H1 (cell line): ENCODE measurements around the gene TAPT1. TPM values are rescaled to one million over a fixed set of nuclear protein-coding genes. Genes with fewer than 3 reads are reported as not detected.

Experiments used
- CTCF ChIA-PET: fragments of 300-600 bp; sonication (Branson Sonifier 250); formaldehyde crosslinking; loops from one replicate; lab custom pipeline; 2021; ENCODE audit not compliant: partially characterized antibody; lab: Charles Lee
- POLR2A ChIA-PET: fragments of 300-600 bp; sonication (Branson Sonifier 250); formaldehyde crosslinking; loops from one replicate; lab custom pipeline; 2021; ENCODE audit warnings: inconsistent platforms; ENCODE audit not compliant: partially characterized antibody; lab: Charles Lee
- DNase-seq, 2 experiments: peaks; one replicate each; pipeline versions ENCODE4 v3.0.0 to v3.0.0-alpha.2; 2010 to 2022; ENCODE audit warnings: low spot score in 2 of 2, low read depth in 1 of 2, mixed read lengths in 1 of 2
- FAIRE-seq: peaks from 2 replicates; lab custom pipeline; 2011; peaks lifted over from hg19 to GRCh38; lab: Jason Lieb, UNC
- H2AFZ ChIP-seq: 2 replicates; pipeline ENCODE4 v1.8.1; 2012; ENCODE audit warnings: low read length, inconsistent platforms
- H2AK5ac ChIP-seq: 2 replicates; pipeline ENCODE4 v1.6.1; 2013; ENCODE audit warnings: low read depth, low read length
- H2BK120ac ChIP-seq: replicated peaks from 2 replicates; pipeline ENCODE3; 2013; ENCODE audit warnings: low read depth, low read length, inconsistent platforms
- H2BK12ac ChIP-seq: 2 replicates; pipeline ENCODE4 v1.6.1; 2013; ENCODE audit warnings: low read depth, low read length
- H2BK15ac ChIP-seq: 2 replicates; pipeline ENCODE4 v1.6.1; 2013; ENCODE audit warnings: low read length
- H2BK20ac ChIP-seq: 2 replicates; pipeline ENCODE4 v1.6.1; 2013; ENCODE audit warnings: low read length
- H2BK5ac ChIP-seq: 2 replicates; pipeline ENCODE4 v1.6.1; 2013; ENCODE audit warnings: low read depth, low read length
- H3K14ac ChIP-seq: 2 replicates; pipeline ENCODE4 v1.6.1; 2013; ENCODE audit warnings: inconsistent platforms; ENCODE audit not compliant: insufficient read length
- H3K18ac ChIP-seq: 2 replicates; pipeline ENCODE4 v1.6.1; 2013; ENCODE audit warnings: low read length; ENCODE audit errors: extremely low read depth
- H3K23ac ChIP-seq: 2 replicates; pipeline ENCODE4 v1.6.1; 2013; ENCODE audit warnings: inconsistent platforms; ENCODE audit not compliant: insufficient read length
- H3K23me2 ChIP-seq: 2 replicates; pipeline ENCODE4 v1.6.1; 2013; ENCODE audit warnings: low read depth, low read length
- H3K27ac ChIP-seq: 2 replicates; pipeline ENCODE4 v1.6.1; 2011; ENCODE audit warnings: low read depth, low read length, inconsistent platforms
- H3K27me3 ChIP-seq, 4 experiments: replicated peaks in 1 of 4; 1 replicate in 1 of 4; 2 replicates in 3 of 4; pipeline versions ENCODE4 v1.6.1 to v1.8.1; 2011 to 2013; ENCODE audit warnings: low read length in 3 of 4, mild to moderate bottlenecking in 3 of 4, inconsistent platforms in 2 of 4, mixed read lengths in 2 of 4, moderate library complexity in 1 of 4; ENCODE audit not compliant: control insufficient read depth in 3 of 4, insufficient read depth in 3 of 4; ENCODE audit errors: extremely low read depth in 1 of 4
- H3K36me3 ChIP-seq, 4 experiments: 2 replicates each; pipeline versions ENCODE4 v1.6.1 to v1.8.1; 2011 to 2013; ENCODE audit warnings: mild to moderate bottlenecking in 4 of 4, low read length in 3 of 4, moderate library complexity in 2 of 4, control low read depth in 1 of 4, inconsistent platforms in 1 of 4; ENCODE audit not compliant: insufficient read depth in 4 of 4, control insufficient read depth in 2 of 4
- H3K4ac ChIP-seq: replicated peaks from 2 replicates; pipeline ENCODE3; 2013; ENCODE audit warnings: low read length, low read depth, mixed read lengths, inconsistent platforms; ENCODE audit not compliant: insufficient read length
- H3K4me1 ChIP-seq, 4 experiments: replicated peaks in 1 of 4; 1 replicate in 1 of 4; 2 replicates in 3 of 4; pipeline versions ENCODE4 v1.6.1 to v1.8.1; 2011 to 2013; ENCODE audit warnings: low read length in 3 of 4, inconsistent platforms in 2 of 4, mixed read lengths in 1 of 4; ENCODE audit not compliant: insufficient read depth in 4 of 4, control insufficient read depth in 3 of 4
- H3K4me2 ChIP-seq, 2 experiments: 2 replicates each; pipeline versions ENCODE4 v1.6.1 to v1.8.1; 2011 to 2013; ENCODE audit warnings: low read depth in 2 of 2, low read length in 2 of 2, control low read depth in 1 of 2, inconsistent platforms in 1 of 2, mild to moderate bottlenecking in 1 of 2; ENCODE audit not compliant: insufficient read depth in 1 of 2
- H3K4me3 ChIP-seq, 4 experiments: fragments of 200-600, 300-600 bp in 1 of 4; sonication (generic), shearing (Covaris generic), sonication (Bioruptor Twin) in 1 of 4; 2 replicates each; pipeline versions ENCODE4 v1.5.1 to v1.8.1; 2011 to 2016; ENCODE audit warnings: low read length in 4 of 4, low read depth in 3 of 4, control low read depth in 2 of 4, inconsistent platforms in 2 of 4, mild to moderate bottlenecking in 2 of 4, mixed read lengths in 1 of 4, moderate library complexity in 1 of 4; ENCODE audit not compliant: insufficient read depth in 2 of 4; ENCODE audit errors: extremely low read depth in 1 of 4
- H3K56ac ChIP-seq: replicated peaks from 2 replicates; pipeline ENCODE3; 2013; ENCODE audit warnings: low read depth, mild to moderate bottlenecking, mixed read lengths, low read length, inconsistent platforms; ENCODE audit not compliant: insufficient read length
- H3K79me1 ChIP-seq: 2 replicates; pipeline ENCODE4 v1.6.1; 2013; ENCODE audit warnings: low read depth, low read length, control low read depth
- H3K79me2 ChIP-seq, 2 experiments: 2 replicates each; pipeline versions ENCODE4 v1.6.1 to v1.8.1; 2012 to 2013; ENCODE audit warnings: low read length in 2 of 2, mild to moderate bottlenecking in 2 of 2, inconsistent platforms in 1 of 2; ENCODE audit not compliant: insufficient read depth in 2 of 2, control insufficient read depth in 1 of 2
- H3K9ac ChIP-seq, 4 experiments: replicated peaks in 1 of 4; 1 replicate in 1 of 4; 2 replicates in 3 of 4; pipeline versions ENCODE4 v1.6.1 to v1.8.1; 2011 to 2013; ENCODE audit warnings: low read depth in 3 of 4, low read length in 3 of 4, control low read depth in 2 of 4, mild to moderate bottlenecking in 2 of 4, moderate library complexity in 2 of 4, inconsistent platforms in 1 of 4; ENCODE audit errors: extremely low read depth in 1 of 4
- H3K9me3 ChIP-seq, 2 experiments: 2 replicates each; pipeline versions ENCODE4 v1.6.1 to v1.8.1; 2012 to 2013; ENCODE audit warnings: mild to moderate bottlenecking in 2 of 2, moderate library complexity in 2 of 2, control low read depth in 1 of 2, inconsistent platforms in 1 of 2, low read depth in 1 of 2, low read length in 1 of 2, mixed read lengths in 1 of 2; ENCODE audit not compliant: insufficient read depth in 2 of 2
- H4K20me1 ChIP-seq, 2 experiments: replicated peaks in 1 of 2; 2 replicates each; pipeline versions ENCODE3 to v1.8.1; 2011 to 2013; ENCODE audit warnings: inconsistent platforms in 2 of 2, low read length in 2 of 2, mild to moderate bottlenecking in 1 of 2; ENCODE audit not compliant: insufficient read depth in 2 of 2, control insufficient read depth in 1 of 2
- H4K5ac ChIP-seq: 2 replicates; pipeline ENCODE4 v1.6.1; 2013; ENCODE audit warnings: low read length, low read depth, mixed read lengths, inconsistent platforms; ENCODE audit not compliant: insufficient read length
- H4K8ac ChIP-seq: 2 replicates; pipeline ENCODE4 v1.8.0; 2013; ENCODE audit warnings: mild to moderate bottlenecking, moderate library complexity, low read length, inconsistent platforms; ENCODE audit not compliant: insufficient read depth; ENCODE audit errors: extremely low read depth
- H4K91ac ChIP-seq: replicated peaks from 2 replicates; pipeline ENCODE3; 2013; ENCODE audit warnings: low read length, mixed read lengths, inconsistent platforms; ENCODE audit not compliant: insufficient read length
- EP300 ChIP-seq, 2 experiments: IDR thresholded peaks; 1 replicate in 1 of 2; 2 replicates in 1 of 2; pipeline ENCODE4 v1.6.1; 2011 to 2012; ENCODE audit warnings: low read depth in 2 of 2, low read length in 2 of 2, mild to moderate bottlenecking in 2 of 2, borderline replicate concordance in 1 of 2, inconsistent platforms in 1 of 2, moderate library complexity in 1 of 2
- NRF1 ChIP-seq: IDR thresholded peaks from 2 replicates; pipeline ENCODE4 v1.6.1; 2011; ENCODE audit warnings: mild to moderate bottlenecking, low read depth, low read length, improper control_type of control experiment
- WGBS, 2 experiments: shearing (Covaris generic) in 1 of 2; methylation state at CpG; one replicate each; pipeline versions ENCODE4 v1.1.6 to v1.1.7; 2013 to 2015; ENCODE audit warnings: low lambda C conversion rate in 2 of 2, mixed read lengths in 2 of 2, inconsistent platforms in 1 of 2, low coverage in 1 of 2, missing lambda C conversion rate in 1 of 2; ENCODE audit not compliant: insufficient replicate concordance in 2 of 2, insufficient coverage in 1 of 2, insufficient read length in 1 of 2; ENCODE audit errors: extremely low coverage in 1 of 2, missing lambda C conversion rate in 1 of 2; 5-methylcytosine and 5-hydroxymethylcytosine counted together
- polyA plus RNA-seq, 7 experiments: library from polyadenylated mRNA; depleted of rRNA in 3 of 7; stranded (reverse) in 5 of 7; unstranded in 2 of 7; fragments of >200 nt in 5 of 7; fragments of 200-250 nt in 2 of 7; gene quantifications; 1 replicate in 5 of 7; 2 replicates in 1 of 7; 4 replicates in 1 of 7; pipeline versions ENCODE4 v1.2.1 to v1.2.3, GENCODE V29; 2011 to 2013; ENCODE audit warnings: missing spikeins in 2 of 7, mixed read lengths in 2 of 7
- total RNA-seq: library from RNA; stranded (reverse); fragmentation: NEBNext Ultra II Directional; extraction: Animal tissue kit (Norgen Biotek cat#: 25700); gene quantifications from 2 replicates; pipeline ENCODE4 v1.2.1, GENCODE V29; 2021
- TF ChIP-seq, protein P1 (sequence below), 3 experiments: IDR thresholded peaks; 1 replicate in 2 of 3; 2 replicates in 1 of 3; pipeline versions ENCODE4 v1.5.1 to v1.6.1; 2011; ENCODE audit warnings: low read length in 3 of 3, mild to moderate bottlenecking in 3 of 3, inconsistent platforms in 2 of 3, low read depth in 1 of 3, moderate library complexity in 1 of 3; ENCODE audit not compliant: insufficient read depth in 1 of 3; ENCODE audit errors: control extremely low read depth in 1 of 3

The TAPT1 gene
- total and polyA plus RNA-seq, 2 of the 8 experiments (the other 6 are each of a cell fraction or from before 2014, with no cell fraction given) = 4.2 to 15.3 TPM

GRCh38 chr4:16110661-16111290 is 115.5 kb downstream of the TAPT1 start:
- H3K4ac ChIP-seq = no peak overlapping the region
- 92% methylated on average over 3 of the region's 3 CpGs; no CpG with 5 or more reads in 1 of the 2 experiments for WGBS, 2 experiments
- H4K8ac ChIP-seq = no peak overlapping the region
- no peak overlapping the region for H3K27ac ChIP-seq
- ChIA-PET CTCF (interaction anchor here (0.6 to 0.8 kb wide), 2 partner anchors 77 to 302 kb away, joined by 3 to 4 read pairs; no protein-coding TSS in a partner anchor), POLR2A (no interaction called here)
- no peak overlapping the region for H2AK5ac ChIP-seq
- H3K4me2 ChIP-seq = no peak overlapping the region
- H3K4me1 ChIP-seq = no peaks in the 10 kb centered on the region
- H4K91ac ChIP-seq = no peak overlapping the region
- no peak overlapping the region for H2BK120ac ChIP-seq
- H3K14ac ChIP-seq = no peak overlapping the region
- H3K36me3 ChIP-seq = no peaks in the 10 kb centered on the region
- no peak overlapping the region for H3K4me3 ChIP-seq
- H2BK5ac ChIP-seq = no peak overlapping the region
- H3K9me3 ChIP-seq = no peaks in the 10 kb centered on the region
- no peak overlapping the region for H4K5ac ChIP-seq
- TF ChIP-seq, protein P1, sequence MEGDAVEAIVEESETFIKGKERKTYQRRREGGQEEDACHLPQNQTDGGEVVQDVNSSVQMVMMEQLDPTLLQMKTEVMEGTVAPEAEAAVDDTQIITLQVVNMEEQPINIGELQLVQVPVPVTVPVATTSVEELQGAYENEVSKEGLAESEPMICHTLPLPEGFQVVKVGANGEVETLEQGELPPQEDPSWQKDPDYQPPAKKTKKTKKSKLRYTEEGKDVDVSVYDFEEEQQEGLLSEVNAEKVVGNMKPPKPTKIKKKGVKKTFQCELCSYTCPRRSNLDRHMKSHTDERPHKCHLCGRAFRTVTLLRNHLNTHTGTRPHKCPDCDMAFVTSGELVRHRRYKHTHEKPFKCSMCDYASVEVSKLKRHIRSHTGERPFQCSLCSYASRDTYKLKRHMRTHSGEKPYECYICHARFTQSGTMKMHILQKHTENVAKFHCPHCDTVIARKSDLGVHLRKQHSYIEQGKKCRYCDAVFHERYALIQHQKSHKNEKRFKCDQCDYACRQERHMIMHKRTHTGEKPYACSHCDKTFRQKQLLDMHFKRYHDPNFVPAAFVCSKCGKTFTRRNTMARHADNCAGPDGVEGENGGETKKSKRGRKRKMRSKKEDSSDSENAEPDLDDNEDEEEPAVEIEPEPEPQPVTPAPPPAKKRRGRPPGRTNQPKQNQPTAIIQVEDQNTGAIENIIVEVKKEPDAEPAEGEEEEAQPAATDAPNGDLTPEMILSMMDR (IDR thresholded peaks at IDR 0.05; ENCODE audit: control extremely low read depth in 1 of 3, insufficient read depth in 1 of 3, low read depth in 1 of 3, low read length in 3 of 3) = no peak
- no peak for TF ChIP-seq NRF1
- TF ChIP-seq EP300 (IDR thresholded peaks at IDR 0.05; ENCODE audit: borderline replicate concordance in 1 of 2, low read depth in 2 of 2, low read length in 2 of 2) = no peak
- FAIRE-seq = no peak
- H4K20me1 ChIP-seq = no peaks in the 10 kb centered on the region
- H2BK20ac ChIP-seq = no peak overlapping the region
- H3K56ac ChIP-seq = no peak overlapping the region
- no peaks in the 10 kb centered on the region for H3K79me2 ChIP-seq
- H3K9ac ChIP-seq = no peak overlapping the region
- no peaks in the 10 kb centered on the region for H3K23me2 ChIP-seq
- DNase-seq = no peak
- no peak overlapping the region for H2BK12ac ChIP-seq
- no peak overlapping the region for H2BK15ac ChIP-seq
- no peaks in the 10 kb centered on the region for H3K27me3 ChIP-seq
- no peak overlapping the region for H3K23ac ChIP-seq
- H3K79me1 ChIP-seq = no peaks in the 10 kb centered on the region
- H2AFZ ChIP-seq = no peak overlapping the region
- H3K18ac ChIP-seq = no peak overlapping the region
